Measurements from ENCODE around the gene RHEB. TPM values are rescaled to one million over a fixed set of nuclear protein-coding genes. Genes with fewer than 3 reads are reported as not detected.
A peak's percentile ranks its signal among the peaks of the same experiment; 100 is the strongest.

The RHEB gene
- total RNA-seq, 1 experiment from 2014 or later = 156 TPM

DNA sequence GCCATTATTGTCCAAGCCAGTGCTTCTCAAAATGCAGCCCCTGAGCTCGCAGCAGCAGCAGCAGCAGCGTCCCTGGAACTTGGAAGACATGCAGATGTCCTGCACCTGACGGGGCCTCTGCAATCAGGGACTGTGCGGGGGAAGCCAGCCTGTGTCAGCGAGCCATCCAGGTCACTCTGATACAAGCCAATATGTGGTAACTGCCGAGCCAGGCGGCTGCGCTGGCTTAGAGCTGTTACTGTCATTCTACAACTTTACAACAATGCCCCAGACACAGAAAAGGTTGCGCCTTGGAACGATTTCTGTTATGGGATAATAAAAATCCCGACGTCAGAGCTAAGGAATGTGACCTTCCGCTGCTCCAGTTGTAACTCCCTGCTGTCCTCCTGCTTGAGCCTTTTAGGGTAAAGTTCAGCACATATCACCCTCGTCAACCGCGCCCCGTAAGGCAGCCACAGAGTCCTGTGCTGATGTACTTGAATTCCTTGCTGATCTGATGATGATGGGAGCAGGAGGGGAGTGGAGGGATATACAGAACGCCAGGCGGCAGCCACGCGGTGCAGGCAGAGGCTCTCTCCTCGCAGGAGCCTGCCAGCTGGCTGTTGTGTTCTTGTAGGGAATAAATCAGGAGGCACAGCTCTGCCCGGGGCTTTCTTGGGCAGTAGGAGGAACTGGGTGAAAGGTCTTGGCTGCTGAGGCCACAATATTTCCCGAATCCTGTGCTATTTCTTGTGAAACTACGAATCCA lies 59.8 kb downstream of the RHEB start:
- DNase-seq = peak; percentile 90 to 97
- H3K4me3 Mint-ChIP-seq (ENCODE audit: unreplicated experiment) = peak overlapping the region; percentile 78
- H3K4me3 ChIP-seq (ENCODE audit: low read depth, low read length) = peak overlapping the region; percentile 25
- ChIA-PET POLR2A (interaction anchor here (0.6 to 2.0 kb wide), 9 partner anchors 11 to 183 kb away, joined by 3 to 21 read pairs (median 3); partner anchors contain the start of gene RHEB), CTCF (interaction anchor here (0.6 to 1.2 kb wide), 4 partner anchors 34 to 160 kb away, joined by 3 to 5 read pairs (median 4); no protein-coding TSS in a partner anchor)
- peaks cover 15% of the 10 kb centered on the region for H3K9me3 ChIP-seq
- intact Hi-C loops (cut with micrococcal nuclease; ENCODE audit: unreplicated experiment) = loop anchor here (1.0 to 10.0 kb wide), 6 partner anchors 32 to 235 kb away; partner anchors contain the start of gene WDR86
- H3K27me3 Mint-ChIP-seq (ENCODE audit: insufficient read depth, unreplicated experiment) = no peaks in the 10 kb centered on the region
- peaks cover 24% of the 10 kb centered on the region for H3K4me1 ChIP-seq
- peaks cover 19% of the 10 kb centered on the region for H3K4me1 Mint-ChIP-seq (ENCODE audit: low read depth, unreplicated experiment)
- H3K27me3 ChIP-seq (replicated peaks; ENCODE audit: control insufficient read depth, insufficient read depth, low read length) = no peaks in the 10 kb centered on the region
- H3K9me3 Mint-ChIP-seq (ENCODE audit: unreplicated experiment) = peaks cover 23% of the 10 kb centered on the region
- peak overlapping the region; percentile 96 for H3K27ac Mint-ChIP-seq (ENCODE audit: unreplicated experiment)
- TF ChIP-seq, protein P1, sequence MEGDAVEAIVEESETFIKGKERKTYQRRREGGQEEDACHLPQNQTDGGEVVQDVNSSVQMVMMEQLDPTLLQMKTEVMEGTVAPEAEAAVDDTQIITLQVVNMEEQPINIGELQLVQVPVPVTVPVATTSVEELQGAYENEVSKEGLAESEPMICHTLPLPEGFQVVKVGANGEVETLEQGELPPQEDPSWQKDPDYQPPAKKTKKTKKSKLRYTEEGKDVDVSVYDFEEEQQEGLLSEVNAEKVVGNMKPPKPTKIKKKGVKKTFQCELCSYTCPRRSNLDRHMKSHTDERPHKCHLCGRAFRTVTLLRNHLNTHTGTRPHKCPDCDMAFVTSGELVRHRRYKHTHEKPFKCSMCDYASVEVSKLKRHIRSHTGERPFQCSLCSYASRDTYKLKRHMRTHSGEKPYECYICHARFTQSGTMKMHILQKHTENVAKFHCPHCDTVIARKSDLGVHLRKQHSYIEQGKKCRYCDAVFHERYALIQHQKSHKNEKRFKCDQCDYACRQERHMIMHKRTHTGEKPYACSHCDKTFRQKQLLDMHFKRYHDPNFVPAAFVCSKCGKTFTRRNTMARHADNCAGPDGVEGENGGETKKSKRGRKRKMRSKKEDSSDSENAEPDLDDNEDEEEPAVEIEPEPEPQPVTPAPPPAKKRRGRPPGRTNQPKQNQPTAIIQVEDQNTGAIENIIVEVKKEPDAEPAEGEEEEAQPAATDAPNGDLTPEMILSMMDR (IDR thresholded peaks at IDR 0.05; ENCODE audit: insufficient read depth in 1 of 2, low read depth in 1 of 2, low read length in 1 of 2, severe bottlenecking in 1 of 2, unreplicated experiment in 1 of 2) = peak in 1 of 2 experiments; percentile 60
- peaks cover 64% of the 10 kb centered on the region for H3K36me3 Mint-ChIP-seq (ENCODE audit: insufficient read depth, unreplicated experiment)
- BruUV-seq (replicated peaks) = no TSS peak
- no peaks in the 10 kb centered on the region; the same call in 1 of the 2 replicates for H3K36me3 ChIP-seq (ENCODE audit: control insufficient read depth, insufficient read depth, low read length)

DNA sequence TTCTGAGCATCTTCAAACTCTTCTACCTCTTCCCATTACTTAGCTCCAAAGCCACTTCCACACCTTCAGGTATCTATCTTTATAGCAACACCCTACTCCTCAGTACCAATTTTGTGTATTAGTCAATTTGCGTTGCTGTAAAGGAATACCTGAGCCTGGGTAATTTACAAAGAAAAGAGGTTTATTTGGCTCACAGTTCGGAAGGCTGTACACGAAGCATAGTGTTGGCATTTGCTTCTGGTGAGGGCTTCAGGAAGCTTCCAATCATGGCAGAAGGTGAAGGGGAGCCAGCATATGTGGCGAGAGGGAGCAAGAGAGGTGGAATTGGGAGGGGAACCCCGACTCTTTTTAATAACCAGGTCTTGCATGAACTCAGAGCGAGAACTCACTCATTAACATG lies 62.2 kb downstream of the RHEB start:
- H3K9me3 Mint-ChIP-seq (ENCODE audit: unreplicated experiment) = peaks cover 3% of the 10 kb centered on the region
- peaks cover 19% of the 10 kb centered on the region for H3K4me1 Mint-ChIP-seq (ENCODE audit: low read depth, unreplicated experiment)

DNA sequence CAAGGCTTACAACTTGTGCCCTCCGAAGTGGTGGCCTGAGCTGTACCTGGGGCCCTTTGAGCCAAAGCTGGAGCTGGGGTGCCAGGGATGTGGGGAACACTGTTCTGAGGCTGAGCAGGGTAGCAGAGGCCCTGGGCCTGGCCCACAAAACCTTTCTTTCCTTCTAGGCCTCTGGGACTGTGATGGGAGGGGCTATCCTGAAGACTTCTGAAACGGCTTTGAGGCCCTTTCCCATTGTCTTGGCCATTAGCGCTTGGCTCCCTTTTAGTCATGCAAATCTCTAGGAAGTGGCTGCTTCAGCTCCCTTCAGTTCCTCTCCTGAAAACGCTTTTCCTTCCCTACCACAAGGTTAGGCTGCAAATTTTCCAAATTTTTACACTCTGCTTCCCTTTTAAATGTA lies 62.9 kb downstream of the RHEB start:
- Histone ChIP-seq H3K9me3 (no peaks in the 10 kb centered on the region), H3K27me3 (replicated peaks; ENCODE audit: control insufficient read depth, insufficient read depth, low read length) (no peaks in the 10 kb centered on the region), H3K36me3 (ENCODE audit: control insufficient read depth, insufficient read depth, low read length) (no peaks in the 10 kb centered on the region), H3K4me1 (peaks cover 24% of the 10 kb centered on the region), H3K4me3 (ENCODE audit: low read depth, low read length) (no peak overlapping the region)
- ChIA-PET CTCF (no interaction called here), POLR2A (no interaction called here)
- peak in 1 of 2 experiments; percentile 30 for DNase-seq
- no TSS peak for BruUV-seq (replicated peaks)
- Mint-ChIP-seq H3K4me1 (ENCODE audit: low read depth, unreplicated experiment) (peaks cover 19% of the 10 kb centered on the region), H3K27me3 (ENCODE audit: insufficient read depth, unreplicated experiment) (no peaks in the 10 kb centered on the region), H3K27ac (ENCODE audit: unreplicated experiment) (no peak overlapping the region), H3K4me3 (ENCODE audit: unreplicated experiment) (no peak overlapping the region), H3K9me3 (ENCODE audit: unreplicated experiment) (no peaks in the 10 kb centered on the region), H3K36me3 (ENCODE audit: insufficient read depth, unreplicated experiment) (peaks cover 33% of the 10 kb centered on the region)
- intact Hi-C loops (cut with micrococcal nuclease; ENCODE audit: unreplicated experiment) = no loop called here
- TF ChIP-seq, protein P1 (IDR thresholded peaks at IDR 0.05; ENCODE audit: insufficient read depth in 1 of 2, low read depth in 1 of 2, low read length in 1 of 2, severe bottlenecking in 1 of 2, unreplicated experiment in 1 of 2) = no peak

More for the DNA sequence above, 62.2 kb downstream of the RHEB start:
- Mint-ChIP-seq H3K27ac (ENCODE audit: unreplicated experiment) (peak overlapping the region; percentile 96), H3K27me3 (ENCODE audit: insufficient read depth, unreplicated experiment) (no peaks in the 10 kb centered on the region), H3K36me3 (ENCODE audit: insufficient read depth, unreplicated experiment) (peaks cover 41% of the 10 kb centered on the region), H3K4me3 (ENCODE audit: unreplicated experiment) (peak overlapping the region; percentile 6)
- Histone ChIP-seq H3K36me3 (ENCODE audit: control insufficient read depth, insufficient read depth, low read length) (no peaks in the 10 kb centered on the region), H3K4me1 (peaks cover 24% of the 10 kb centered on the region), H3K4me3 (ENCODE audit: low read depth, low read length) (no peak overlapping the region), H3K9me3 (peaks cover 4% of the 10 kb centered on the region), H3K27me3 (replicated peaks; ENCODE audit: control insufficient read depth, insufficient read depth, low read length) (no peaks in the 10 kb centered on the region)
- peak in 1 of 2 experiments; percentile 7 for DNase-seq
- CTCF ChIA-PET = no interaction called here
- intact Hi-C loops (cut with micrococcal nuclease; ENCODE audit: unreplicated experiment) = no loop called here
- no TSS peak for BruUV-seq (replicated peaks)
- POLR2A ChIA-PET = no interaction called here
- TF ChIP-seq, protein P1 (IDR thresholded peaks at IDR 0.05; ENCODE audit: insufficient read depth in 1 of 2, low read depth in 1 of 2, low read length in 1 of 2, severe bottlenecking in 1 of 2, unreplicated experiment in 1 of 2) = no peak

Measured in Caco-2 (cell line).